ENCODE data around the gene SLC28A1.

The SLC28A1 gene

DNA sequence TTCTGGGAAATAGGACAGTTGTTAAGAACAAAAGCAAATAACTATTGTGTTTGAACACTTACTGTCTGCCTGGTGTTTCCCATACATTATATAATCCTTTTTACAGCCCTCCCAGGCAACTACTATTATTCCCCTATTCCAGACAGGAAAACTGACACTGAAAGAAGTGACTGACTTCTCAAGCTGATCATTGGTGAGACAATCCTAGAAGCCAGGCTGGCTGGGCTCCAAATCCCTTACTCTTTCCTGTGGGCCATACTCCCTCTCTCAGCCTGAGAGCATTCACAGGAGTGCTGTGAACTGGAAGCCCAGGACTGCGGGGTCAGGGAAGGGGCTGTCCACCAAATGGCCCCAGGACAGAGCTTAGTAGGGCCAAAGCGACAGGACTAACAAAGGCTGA lies 58.0 kb downstream of the SLC28A1 start:
- Histone ChIP-seq H3K9me3 (ENCODE audit: low read depth, low read length) (no peaks in the 10 kb centered on the region), H3K36me3 (ENCODE audit: insufficient read depth, low read length) (no peaks in the 10 kb centered on the region), H3K4me3 (no peak overlapping the region), H3K9ac (ENCODE audit: insufficient read length) (no peak overlapping the region), H3K27ac (no peak overlapping the region)
- TF ChIP-seq EZH2 (IDR thresholded peaks at IDR 0.05): no peak
- no peak for TF ChIP-seq POLR2AphosphoS5 (IDR thresholded peaks at IDR 0.05; ENCODE audit: borderline replicate concordance, low read depth, low read length)
- TF ChIP-seq FOXP2 (optimal IDR thresholded peaks at IDR 0.05; ENCODE audit: control extremely low read depth, extremely low read length, insufficient read depth): no peak
- no peak for DNase-seq (ENCODE audit: low read depth, low spot score)

DNA sequence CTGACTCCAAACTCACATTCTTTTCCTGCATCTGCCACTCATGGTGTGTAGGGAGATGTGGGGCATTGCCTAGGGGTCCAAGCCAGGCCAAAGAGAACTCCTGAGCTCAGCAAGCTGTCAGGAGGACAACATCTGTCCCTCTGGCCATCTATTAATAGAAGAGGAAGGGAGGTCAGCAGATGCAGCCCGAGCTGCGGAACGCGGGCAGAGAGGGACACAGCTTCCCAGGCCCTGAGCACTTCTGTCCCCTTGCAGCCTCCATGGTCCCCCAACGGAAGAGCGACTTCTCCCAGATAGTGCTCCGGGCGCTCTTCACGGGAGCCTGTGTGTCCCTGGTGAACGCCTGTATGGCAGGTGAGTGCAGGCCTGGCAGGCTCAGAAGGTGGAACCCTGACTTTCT lies 59.8 kb downstream of the SLC28A1 start:
- TF ChIP-seq POLR2AphosphoS5 (IDR thresholded peaks at IDR 0.05; ENCODE audit: borderline replicate concordance, low read depth, low read length) (no peak), EZH2 (IDR thresholded peaks at IDR 0.05) (no peak), FOXP2 (optimal IDR thresholded peaks at IDR 0.05; ENCODE audit: control extremely low read depth, extremely low read length, insufficient read depth) (no peak)
- Histone ChIP-seq H3K36me3 (ENCODE audit: insufficient read depth, low read length) (no peaks in the 10 kb centered on the region), H3K9ac (ENCODE audit: insufficient read length) (no peak overlapping the region), H3K27ac (no peak overlapping the region), H3K4me3 (no peak overlapping the region), H3K9me3 (ENCODE audit: low read depth, low read length) (no peaks in the 10 kb centered on the region)
- DNase-seq (ENCODE audit: low read depth, low spot score): no peak

DNA sequence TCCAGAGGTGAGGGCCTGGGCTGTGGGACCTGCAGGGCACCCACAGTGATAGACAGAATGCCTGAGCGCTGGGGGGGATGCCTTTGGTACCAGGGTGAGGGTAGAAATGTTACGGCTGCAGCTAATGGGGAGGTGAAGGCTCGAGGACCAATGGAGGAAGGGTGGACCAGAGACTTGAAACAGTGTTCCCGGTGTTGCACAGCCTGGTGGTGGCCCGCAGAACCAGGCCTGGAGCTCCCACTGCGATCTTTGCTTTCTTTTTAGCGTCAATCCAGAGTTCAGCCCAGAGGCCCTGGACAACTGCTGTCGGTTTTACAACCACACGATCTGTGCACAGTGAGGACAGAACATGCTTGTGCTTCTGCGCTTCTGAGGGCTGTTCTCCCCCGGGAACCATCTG lies 60.4 kb downstream of the SLC28A1 start:
- Histone ChIP-seq H3K9ac (ENCODE audit: insufficient read length) (no peak overlapping the region), H3K27ac (no peak overlapping the region), H3K36me3 (ENCODE audit: insufficient read depth, low read length) (no peaks in the 10 kb centered on the region), H3K4me3 (no peak overlapping the region), H3K9me3 (ENCODE audit: low read depth, low read length) (no peaks in the 10 kb centered on the region)
- TF ChIP-seq FOXP2 (optimal IDR thresholded peaks at IDR 0.05; ENCODE audit: control extremely low read depth, extremely low read length, insufficient read depth) (no peak), POLR2AphosphoS5 (IDR thresholded peaks at IDR 0.05; ENCODE audit: borderline replicate concordance, low read depth, low read length) (no peak), EZH2 (IDR thresholded peaks at IDR 0.05) (no peak)
- DNase-seq (ENCODE audit: low read depth, low spot score): no peak

DNA sequence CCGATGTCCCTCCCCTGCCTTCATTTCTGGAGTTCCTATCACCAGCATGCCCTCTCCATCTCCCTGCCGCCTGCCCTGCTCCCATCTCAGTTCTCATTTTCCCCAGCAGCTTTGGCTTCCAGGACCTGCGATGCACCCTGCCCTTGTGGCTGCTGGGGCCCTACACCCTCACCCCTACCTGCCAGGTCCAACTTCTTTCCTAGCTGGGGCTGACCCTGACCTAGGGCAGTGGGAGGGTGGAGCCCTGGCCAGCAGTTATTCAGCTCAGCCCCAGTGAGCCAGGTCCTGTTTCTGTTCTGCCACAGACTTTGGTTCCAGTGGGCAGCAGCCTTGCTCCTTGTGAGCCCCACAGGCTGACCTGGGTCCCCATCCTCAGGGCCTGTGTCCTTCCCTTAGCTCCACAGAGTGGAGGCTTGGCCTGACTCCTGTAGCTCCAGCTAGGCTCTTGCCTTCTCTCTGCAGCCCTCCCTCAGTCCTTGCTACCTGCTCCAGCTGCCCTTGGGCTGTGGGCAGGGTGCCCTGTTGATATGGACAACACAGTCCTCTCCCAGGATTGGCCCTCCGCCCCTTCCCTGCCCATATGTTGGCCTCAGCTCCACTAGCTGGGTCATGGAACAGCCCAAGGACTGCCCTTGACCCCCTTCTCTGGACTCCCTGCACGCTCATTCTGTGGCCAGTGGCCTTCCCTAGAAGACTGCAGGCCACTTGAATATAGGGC lies 62.5 kb downstream of the SLC28A1 start:
- no peak overlapping the region for H3K27ac ChIP-seq
- no peak overlapping the region for H3K9ac ChIP-seq (ENCODE audit: insufficient read length)
- TF ChIP-seq EZH2 (IDR thresholded peaks at IDR 0.05) (no peak), FOXP2 (optimal IDR thresholded peaks at IDR 0.05; ENCODE audit: control extremely low read depth, extremely low read length, insufficient read depth) (no peak), POLR2AphosphoS5 (IDR thresholded peaks at IDR 0.05; ENCODE audit: borderline replicate concordance, low read depth, low read length) (no peak)

DNA sequence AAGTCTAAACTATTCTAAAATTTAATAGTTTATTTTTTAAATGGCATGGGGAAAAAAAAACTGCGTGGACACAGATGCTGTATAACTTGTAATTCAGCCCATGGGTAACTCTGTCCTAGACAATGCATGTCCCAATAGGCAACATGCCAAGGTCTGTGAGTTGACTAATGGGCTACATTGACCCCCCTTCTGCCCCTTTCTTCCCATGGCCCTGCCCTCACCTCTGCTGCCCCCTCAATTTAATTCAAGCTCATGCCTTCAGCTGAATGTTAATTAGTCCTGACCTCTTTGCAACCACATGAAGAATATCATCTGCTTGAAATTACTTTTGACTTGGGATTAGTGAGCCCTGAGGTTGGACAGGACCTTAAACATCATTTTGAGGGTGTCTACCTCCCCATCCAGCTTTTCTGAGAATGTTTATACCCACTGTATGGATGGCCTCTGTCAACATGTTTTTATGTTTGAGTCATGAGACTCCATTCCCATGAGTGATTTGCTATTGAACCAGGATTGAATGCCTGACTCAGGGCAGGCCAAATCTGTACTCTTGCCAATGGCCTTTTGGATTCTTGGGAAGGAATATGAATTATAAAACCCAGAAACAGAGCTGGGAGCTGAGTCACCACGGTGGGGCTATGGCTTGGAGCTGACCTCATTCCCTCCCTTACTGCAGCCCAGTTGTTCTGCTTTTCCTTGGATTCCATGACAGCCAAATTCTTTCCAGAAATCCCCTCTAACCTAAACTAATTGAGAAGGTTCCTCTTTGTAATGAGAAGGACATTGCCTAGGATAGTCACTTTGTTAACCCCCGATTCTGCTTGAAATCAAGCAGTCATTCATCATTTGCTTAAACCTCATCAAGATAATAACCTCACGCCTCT lies 63.7 kb downstream of the SLC28A1 start:
- no peak overlapping the region for H3K9ac ChIP-seq (ENCODE audit: insufficient read length)
- no peak overlapping the region for H3K4me3 ChIP-seq
- no peaks in the 10 kb centered on the region for H3K9me3 ChIP-seq (ENCODE audit: low read depth, low read length)
- no peak for DNase-seq (ENCODE audit: low read depth, low spot score)
- no peak overlapping the region for H3K27ac ChIP-seq
- TF ChIP-seq POLR2AphosphoS5 (IDR thresholded peaks at IDR 0.05; ENCODE audit: borderline replicate concordance, low read depth, low read length): no peak
- TF ChIP-seq FOXP2 (optimal IDR thresholded peaks at IDR 0.05; ENCODE audit: control extremely low read depth, extremely low read length, insufficient read depth): no peak
- no peak for TF ChIP-seq EZH2 (IDR thresholded peaks at IDR 0.05)
- no peaks in the 10 kb centered on the region for H3K36me3 ChIP-seq (ENCODE audit: insufficient read depth, low read length)

More for the DNA sequence above, 62.5 kb downstream of the SLC28A1 start:
- no peak for DNase-seq (ENCODE audit: low read depth, low spot score)
- no peak overlapping the region for H3K4me3 ChIP-seq
- H3K36me3 ChIP-seq (ENCODE audit: insufficient read depth, low read length): no peaks in the 10 kb centered on the region
- no peaks in the 10 kb centered on the region for H3K9me3 ChIP-seq (ENCODE audit: low read depth, low read length)

DNA sequence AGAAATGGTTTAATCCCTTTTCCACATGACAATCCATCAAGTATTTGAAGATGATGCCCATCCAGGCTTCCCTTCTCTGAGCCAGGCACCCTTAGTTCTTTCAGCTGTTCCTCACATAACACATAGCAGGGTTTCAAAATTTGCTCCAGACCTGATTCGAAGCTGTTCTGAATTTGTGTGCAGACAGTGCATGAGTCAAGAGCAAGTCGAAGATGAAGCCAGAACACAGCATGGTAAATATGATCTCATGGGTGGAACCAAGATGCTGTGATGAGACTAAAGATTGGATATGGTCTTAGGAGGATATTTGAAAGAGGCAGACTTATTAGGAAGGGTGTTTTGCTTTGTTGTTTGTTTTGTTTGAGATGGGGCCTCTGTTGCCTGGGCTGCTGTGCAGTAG lies 64.6 kb downstream of the SLC28A1 start:
- H3K4me3 ChIP-seq: no peak overlapping the region
- no peak overlapping the region for H3K9ac ChIP-seq (ENCODE audit: insufficient read length)
- no peak for DNase-seq (ENCODE audit: low read depth, low spot score)
- no peaks in the 10 kb centered on the region for H3K36me3 ChIP-seq (ENCODE audit: insufficient read depth, low read length)
- H3K9me3 ChIP-seq (ENCODE audit: low read depth, low read length): no peaks in the 10 kb centered on the region
- no peak overlapping the region for H3K27ac ChIP-seq
- TF ChIP-seq POLR2AphosphoS5 (IDR thresholded peaks at IDR 0.05; ENCODE audit: borderline replicate concordance, low read depth, low read length) (no peak), EZH2 (IDR thresholded peaks at IDR 0.05) (no peak), FOXP2 (optimal IDR thresholded peaks at IDR 0.05; ENCODE audit: control extremely low read depth, extremely low read length, insufficient read depth) (no peak)

DNA sequence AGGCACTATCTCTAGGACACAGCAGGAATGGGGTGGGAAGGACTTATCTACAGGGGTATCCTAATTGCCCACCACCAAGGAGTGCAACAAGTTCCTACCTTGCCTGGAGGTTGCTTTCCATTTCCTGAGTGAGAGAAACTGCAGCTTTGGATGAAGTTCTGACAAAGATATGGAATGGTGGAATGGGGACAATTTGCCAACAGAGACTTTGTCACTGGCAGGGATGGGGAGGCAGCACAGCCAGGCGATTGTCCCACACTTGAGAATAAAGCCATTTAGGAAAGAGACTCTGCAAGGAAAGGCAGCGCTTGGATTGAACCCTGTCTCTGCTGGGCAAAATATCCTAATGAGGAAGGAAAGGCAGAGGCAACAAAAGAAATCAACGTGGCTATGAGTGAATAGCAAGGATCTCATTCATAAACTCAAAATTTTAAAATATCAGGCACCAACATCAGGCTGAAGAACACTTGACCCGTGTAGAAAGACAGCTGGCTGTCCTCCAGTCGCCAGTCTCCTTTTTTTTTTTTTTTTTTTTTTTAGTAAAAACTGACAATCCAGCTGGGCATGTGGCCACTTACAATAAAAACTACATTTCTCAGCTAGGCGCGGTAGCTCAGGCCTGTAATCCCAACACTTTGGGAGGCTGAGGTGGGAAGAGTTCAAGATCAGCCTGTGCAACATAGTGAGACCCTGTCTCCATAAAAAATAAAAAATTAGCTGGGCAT lies 65.5 kb downstream of the SLC28A1 start:
- DNase-seq (ENCODE audit: low read depth, low spot score): no peak
- H3K27ac ChIP-seq: no peak overlapping the region
- H3K9ac ChIP-seq (ENCODE audit: insufficient read length): no peak overlapping the region
- no peaks in the 10 kb centered on the region for H3K9me3 ChIP-seq (ENCODE audit: low read depth, low read length)
- H3K36me3 ChIP-seq (ENCODE audit: insufficient read depth, low read length): no peaks in the 10 kb centered on the region
- no peak overlapping the region for H3K4me3 ChIP-seq
- TF ChIP-seq POLR2AphosphoS5 (IDR thresholded peaks at IDR 0.05; ENCODE audit: borderline replicate concordance, low read depth, low read length) (no peak), EZH2 (IDR thresholded peaks at IDR 0.05) (no peak), FOXP2 (optimal IDR thresholded peaks at IDR 0.05; ENCODE audit: control extremely low read depth, extremely low read length, insufficient read depth) (no peak)

DNA sequence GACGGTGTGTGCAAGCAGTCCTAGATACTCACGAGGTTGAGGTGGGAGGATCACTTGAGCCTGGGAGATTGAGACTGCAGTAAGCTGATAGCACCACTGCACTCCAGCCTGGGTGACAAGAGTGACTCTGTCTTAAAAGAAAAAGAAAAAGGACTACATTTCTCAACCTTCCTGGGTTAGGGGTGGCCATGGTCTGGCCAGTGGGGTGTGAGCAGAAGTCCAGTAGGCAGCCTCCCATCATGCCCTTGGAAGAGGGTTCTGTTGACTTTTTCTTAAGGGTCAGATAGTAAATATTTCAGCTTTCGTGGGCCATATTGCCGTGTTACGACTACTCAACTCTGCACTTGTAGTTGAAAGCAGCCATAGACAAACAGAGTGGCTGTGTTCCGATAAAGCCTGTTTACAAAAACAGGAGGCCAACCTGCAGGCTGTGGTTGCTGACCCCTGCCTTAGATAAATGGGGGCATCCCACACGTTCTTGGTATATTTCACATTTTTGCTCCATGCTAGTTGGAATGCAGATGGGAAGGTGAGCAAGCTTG lies 66.2 kb downstream of the SLC28A1 start:
- TF ChIP-seq POLR2AphosphoS5 (IDR thresholded peaks at IDR 0.05; ENCODE audit: borderline replicate concordance, low read depth, low read length) (no peak), FOXP2 (optimal IDR thresholded peaks at IDR 0.05; ENCODE audit: control extremely low read depth, extremely low read length, insufficient read depth) (no peak), EZH2 (IDR thresholded peaks at IDR 0.05) (no peak)
- H3K27ac ChIP-seq: no peak overlapping the region
- H3K4me3 ChIP-seq: no peak overlapping the region
- no peaks in the 10 kb centered on the region for H3K9me3 ChIP-seq (ENCODE audit: low read depth, low read length)
- no peak for DNase-seq (ENCODE audit: low read depth, low spot score)
- no peaks in the 10 kb centered on the region for H3K36me3 ChIP-seq (ENCODE audit: insufficient read depth, low read length)
- H3K9ac ChIP-seq (ENCODE audit: insufficient read length): no peak overlapping the region

Measured in SK-N-MC (cell line).